OCI-LY1 (cell line): ENCODE data around the gene ZIC1.

Experiments used
- EZH2 ChIP-seq: fragments of 200-600 bp; sonication (generic), shearing (Covaris generic); IDR thresholded peaks from 2 replicates; pipeline ENCODE4 v1.8.0; 2017; ENCODE audit warnings: borderline replicate concordance, mixed run types, mild to moderate bottlenecking, antibody characterized with exemption, low read length, moderate library complexity, mixed read lengths
- TF ChIP-seq, protein P1 (sequence below): fragments of 200-600 bp; sonication (generic), shearing (Covaris generic); IDR thresholded peaks from 2 replicates; pipeline ENCODE4 v1.5.1; 2017; ENCODE audit warnings: mild to moderate bottlenecking, antibody characterized with exemption, low read length, moderate library complexity, mixed read lengths

DNA sequence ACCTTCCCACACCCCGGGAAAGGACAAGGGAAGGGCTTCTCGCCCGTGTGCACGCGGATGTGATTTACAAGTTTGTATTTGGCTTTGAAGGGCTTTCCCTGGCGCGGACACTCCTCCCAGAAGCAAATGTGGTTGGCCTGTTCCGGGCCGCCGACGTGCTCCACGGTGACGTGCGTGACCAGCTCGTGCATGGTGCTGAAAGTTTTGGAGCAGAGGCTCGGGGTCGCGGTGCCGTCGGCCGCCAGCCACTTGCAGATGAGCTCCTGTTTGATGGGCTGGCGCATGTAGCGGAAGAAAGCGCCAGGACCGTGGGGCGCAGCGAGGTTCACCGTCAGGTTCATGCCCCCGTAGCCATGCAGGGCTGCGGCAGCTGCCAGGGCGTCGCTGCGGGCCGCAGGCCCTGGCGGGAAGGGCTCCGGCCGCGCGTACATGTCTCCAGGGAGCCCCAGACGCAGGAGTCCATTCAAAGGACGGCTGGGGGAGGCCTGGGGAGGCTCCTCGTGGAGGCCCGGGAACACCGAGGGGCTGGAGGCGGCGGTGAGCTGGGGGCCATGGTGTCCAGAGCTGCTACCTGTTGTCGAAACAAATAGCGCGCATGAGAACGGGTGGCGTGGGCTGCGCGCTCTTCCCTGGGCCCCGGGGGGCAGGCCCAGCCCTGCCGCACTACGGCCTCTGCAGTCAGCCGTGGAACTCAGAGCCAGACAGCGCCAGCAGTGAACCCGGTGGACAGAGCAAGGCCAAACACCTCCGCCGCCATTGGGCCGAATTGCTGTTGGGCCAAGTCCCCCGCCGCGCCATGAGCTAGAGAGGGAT, 13.1 kb upstream of the ZIC1 start:
- TF ChIP-seq, protein P1, sequence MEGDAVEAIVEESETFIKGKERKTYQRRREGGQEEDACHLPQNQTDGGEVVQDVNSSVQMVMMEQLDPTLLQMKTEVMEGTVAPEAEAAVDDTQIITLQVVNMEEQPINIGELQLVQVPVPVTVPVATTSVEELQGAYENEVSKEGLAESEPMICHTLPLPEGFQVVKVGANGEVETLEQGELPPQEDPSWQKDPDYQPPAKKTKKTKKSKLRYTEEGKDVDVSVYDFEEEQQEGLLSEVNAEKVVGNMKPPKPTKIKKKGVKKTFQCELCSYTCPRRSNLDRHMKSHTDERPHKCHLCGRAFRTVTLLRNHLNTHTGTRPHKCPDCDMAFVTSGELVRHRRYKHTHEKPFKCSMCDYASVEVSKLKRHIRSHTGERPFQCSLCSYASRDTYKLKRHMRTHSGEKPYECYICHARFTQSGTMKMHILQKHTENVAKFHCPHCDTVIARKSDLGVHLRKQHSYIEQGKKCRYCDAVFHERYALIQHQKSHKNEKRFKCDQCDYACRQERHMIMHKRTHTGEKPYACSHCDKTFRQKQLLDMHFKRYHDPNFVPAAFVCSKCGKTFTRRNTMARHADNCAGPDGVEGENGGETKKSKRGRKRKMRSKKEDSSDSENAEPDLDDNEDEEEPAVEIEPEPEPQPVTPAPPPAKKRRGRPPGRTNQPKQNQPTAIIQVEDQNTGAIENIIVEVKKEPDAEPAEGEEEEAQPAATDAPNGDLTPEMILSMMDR = no peak
- TF ChIP-seq EZH2 = no peak
